Osteoblast (primary cell): ENCODE results near the gene DNAJA3. TPM values are rescaled to one million over a fixed set of nuclear protein-coding genes. Genes with fewer than 3 reads are reported as not detected.

Experiments used
- DNase-seq: peaks from one replicate; pipeline ENCODE4 v3.0.0; 2011; ENCODE audit warnings: low spot score, mixed read lengths; ENCODE audit not compliant: insufficient read length; ENCODE audit errors: missing footprints
- H2AFZ ChIP-seq: 2 replicates; pipeline ENCODE4 v1.6.0; 2011; ENCODE audit warnings: mild to moderate bottlenecking, low read length
- H3K27ac ChIP-seq: 2 replicates; pipeline ENCODE4 v1.5.1; 2011; ENCODE audit warnings: mild to moderate bottlenecking, low read depth, low read length, moderate library complexity
- H3K27me3 ChIP-seq: 2 replicates; pipeline ENCODE4 v1.6.0; 2012; ENCODE audit warnings: mild to moderate bottlenecking, control low read depth, inconsistent platforms, low read length, moderate library complexity; ENCODE audit not compliant: insufficient read depth
- H3K36me3 ChIP-seq: 2 replicates; pipeline ENCODE4 v1.5.1; 2011; ENCODE audit warnings: mild to moderate bottlenecking, low read length, control low read depth, moderate library complexity; ENCODE audit not compliant: insufficient read depth
- H3K4me1 ChIP-seq: 2 replicates; pipeline ENCODE4 v1.5.1; 2011; ENCODE audit warnings: mild to moderate bottlenecking, low read length, control low read depth, moderate library complexity; ENCODE audit not compliant: insufficient read depth
- H3K4me2 ChIP-seq: 2 replicates; pipeline ENCODE4 v1.6.0; 2011; ENCODE audit warnings: mild to moderate bottlenecking, low read length; ENCODE audit not compliant: insufficient read depth
- H3K4me3 ChIP-seq: fragments of 200-600 bp; sonication (generic); 3 replicates; pipeline ENCODE4 v1.5.1; 2012; ENCODE audit warnings: mild to moderate bottlenecking, low read length, inconsistent platforms; ENCODE audit not compliant: insufficient read depth
- H3K79me2 ChIP-seq: 2 replicates; pipeline ENCODE4 v1.6.0; 2012; ENCODE audit warnings: mild to moderate bottlenecking, low read length, control low read depth, inconsistent platforms; ENCODE audit not compliant: insufficient read depth
- H3K9me3 ChIP-seq: 2 replicates; pipeline ENCODE4 v1.5.1; 2011; ENCODE audit warnings: low read depth, low read length, control low read depth
- H4K20me1 ChIP-seq: 2 replicates; pipeline ENCODE4 v1.6.0; 2012; ENCODE audit warnings: mild to moderate bottlenecking, low read length, control low read depth; ENCODE audit not compliant: insufficient read depth
- total RNA-seq: library from RNA; depleted of rRNA; stranded (reverse); fragments of >200 nt; gene quantifications from 2 replicates; pipeline ENCODE4 v1.2.3, GENCODE V29; 2012
- TF ChIP-seq, protein P1 (sequence below): IDR thresholded peaks from 2 replicates; pipeline ENCODE4 v1.5.1; 2011; ENCODE audit warnings: mild to moderate bottlenecking, low read depth, low read length, moderate library complexity; ENCODE audit errors: extremely low read depth

DNAJA3 gene
- total RNA-seq, 1 donor = 30.0 TPM

DNA sequence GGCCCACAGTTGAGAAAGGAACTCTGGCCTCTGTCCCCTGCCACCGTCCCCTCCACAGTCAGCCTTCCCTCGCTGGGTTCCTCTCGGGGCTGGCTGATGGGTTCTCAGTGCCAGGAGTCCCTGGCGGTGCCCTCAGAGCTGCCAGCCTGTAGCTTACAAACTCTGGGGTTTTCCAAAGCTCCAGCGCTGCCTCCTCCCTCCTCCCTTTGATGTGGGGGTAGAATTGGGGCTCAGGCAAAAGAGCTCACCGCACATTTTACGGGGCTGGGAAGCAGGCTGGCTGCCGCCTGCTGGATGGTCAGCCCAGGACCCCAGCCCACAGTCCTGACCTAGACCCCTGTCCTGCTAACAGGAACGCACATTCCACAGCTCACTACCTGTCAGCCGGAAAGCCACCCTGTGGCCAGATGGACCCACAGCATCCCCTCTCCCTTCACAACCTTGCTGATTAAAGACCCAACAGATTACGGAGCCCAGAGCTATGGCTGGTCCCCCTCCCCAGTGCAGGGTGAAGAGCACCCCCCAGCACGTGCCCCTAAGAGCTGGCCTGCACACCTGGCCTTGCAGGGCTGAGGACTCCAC is 48.0 kb upstream of the DNAJA3 start:
- peaks cover 88% of the 10 kb centered on the region for H4K20me1 ChIP-seq
- H2AFZ ChIP-seq = no peak overlapping the region
- TF ChIP-seq, protein P1, sequence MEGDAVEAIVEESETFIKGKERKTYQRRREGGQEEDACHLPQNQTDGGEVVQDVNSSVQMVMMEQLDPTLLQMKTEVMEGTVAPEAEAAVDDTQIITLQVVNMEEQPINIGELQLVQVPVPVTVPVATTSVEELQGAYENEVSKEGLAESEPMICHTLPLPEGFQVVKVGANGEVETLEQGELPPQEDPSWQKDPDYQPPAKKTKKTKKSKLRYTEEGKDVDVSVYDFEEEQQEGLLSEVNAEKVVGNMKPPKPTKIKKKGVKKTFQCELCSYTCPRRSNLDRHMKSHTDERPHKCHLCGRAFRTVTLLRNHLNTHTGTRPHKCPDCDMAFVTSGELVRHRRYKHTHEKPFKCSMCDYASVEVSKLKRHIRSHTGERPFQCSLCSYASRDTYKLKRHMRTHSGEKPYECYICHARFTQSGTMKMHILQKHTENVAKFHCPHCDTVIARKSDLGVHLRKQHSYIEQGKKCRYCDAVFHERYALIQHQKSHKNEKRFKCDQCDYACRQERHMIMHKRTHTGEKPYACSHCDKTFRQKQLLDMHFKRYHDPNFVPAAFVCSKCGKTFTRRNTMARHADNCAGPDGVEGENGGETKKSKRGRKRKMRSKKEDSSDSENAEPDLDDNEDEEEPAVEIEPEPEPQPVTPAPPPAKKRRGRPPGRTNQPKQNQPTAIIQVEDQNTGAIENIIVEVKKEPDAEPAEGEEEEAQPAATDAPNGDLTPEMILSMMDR = peak; percentile 19
- peaks cover 52% of the 10 kb centered on the region for H3K36me3 ChIP-seq
- H3K79me2 ChIP-seq = peaks cover 95% of the 10 kb centered on the region
- no peaks in the 10 kb centered on the region for H3K9me3 ChIP-seq
- H3K27ac ChIP-seq = peak overlapping the region; percentile 98
- H3K4me3 ChIP-seq = peak overlapping the region; percentile 4
- no peak for DNase-seq
- H3K4me1 ChIP-seq = peaks cover 47% of the 10 kb centered on the region
- peak overlapping the region; percentile 14 for H3K4me2 ChIP-seq
- no peaks in the 10 kb centered on the region for H3K27me3 ChIP-seq

DNA sequence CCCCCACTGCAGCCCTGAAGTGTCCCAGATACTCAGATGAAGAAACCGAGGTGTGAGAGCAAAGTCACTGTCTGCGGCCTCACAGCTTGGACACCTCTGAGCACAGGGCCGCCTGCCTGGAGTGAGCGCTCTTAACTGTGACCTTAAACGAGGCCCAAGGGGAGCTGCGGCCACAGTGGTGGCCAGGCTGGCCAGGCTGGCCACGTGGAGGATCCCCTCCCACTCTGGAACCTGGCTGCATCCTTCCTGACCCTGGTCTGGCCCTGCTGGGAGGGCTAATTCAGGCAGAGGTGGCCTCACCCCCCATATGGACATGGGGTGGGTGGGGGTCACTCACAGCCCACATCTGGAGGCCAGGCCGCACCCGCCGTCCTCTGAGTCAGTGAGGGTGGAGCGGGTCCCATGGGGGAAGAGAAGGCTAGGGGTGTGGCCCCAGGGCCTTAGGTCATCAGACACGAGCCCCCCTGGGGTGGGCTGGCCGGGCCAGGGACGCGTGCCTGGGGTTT is 47.5 kb upstream of the DNAJA3 start:
- peaks cover 58% of the 10 kb centered on the region for H3K36me3 ChIP-seq
- H3K9me3 ChIP-seq = no peaks in the 10 kb centered on the region
- no peak overlapping the region for H3K4me3 ChIP-seq
- no peaks in the 10 kb centered on the region for H3K27me3 ChIP-seq
- H3K79me2 ChIP-seq = peaks cover 94% of the 10 kb centered on the region
- peak overlapping the region; percentile 98 for H3K27ac ChIP-seq
- H4K20me1 ChIP-seq = peaks cover 88% of the 10 kb centered on the region
- peak overlapping the region; percentile 14 for H3K4me2 ChIP-seq
- peak; percentile 97 for DNase-seq
- TF ChIP-seq, protein P1 = no peak
- H2AFZ ChIP-seq = no peak overlapping the region
- peaks cover 51% of the 10 kb centered on the region for H3K4me1 ChIP-seq

DNA sequence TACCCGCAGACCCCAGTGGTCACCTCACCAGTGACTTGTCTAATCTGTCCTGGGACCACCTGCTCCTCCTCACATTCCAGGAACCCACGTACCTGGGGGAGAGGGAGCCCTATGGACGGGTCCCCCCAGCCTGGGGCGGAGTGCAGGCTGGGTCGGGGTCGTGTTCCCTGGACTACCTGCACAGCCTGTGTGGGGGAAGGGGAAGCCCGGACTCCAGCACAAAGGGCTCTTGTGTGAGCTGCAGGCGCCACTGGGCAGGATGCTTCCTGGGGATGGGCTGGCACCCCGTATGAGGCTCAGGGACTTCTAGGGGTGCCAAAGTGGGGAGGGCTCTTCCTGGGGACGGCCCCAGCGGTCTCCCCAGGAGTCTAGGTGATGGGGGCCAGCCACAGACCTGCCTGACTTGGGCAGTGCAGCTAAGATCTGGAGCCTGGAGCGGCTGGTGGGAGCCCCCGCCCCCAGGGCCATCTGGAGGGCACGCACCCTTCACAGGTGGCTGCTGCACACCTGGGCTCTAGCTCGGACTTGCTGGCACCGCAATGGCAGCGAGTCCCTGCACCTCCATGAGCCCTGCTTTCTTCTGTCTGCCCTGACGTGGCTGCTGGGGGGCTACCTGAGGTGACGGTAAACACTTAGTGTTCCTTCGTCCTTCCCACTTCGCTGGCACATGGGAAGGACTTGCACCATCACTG is 46.5 kb upstream of the DNAJA3 start:
- no peak overlapping the region for H3K4me2 ChIP-seq
- H3K27me3 ChIP-seq = no peaks in the 10 kb centered on the region
- H2AFZ ChIP-seq = no peak overlapping the region
- H3K4me3 ChIP-seq = no peak overlapping the region
- H3K79me2 ChIP-seq = peaks cover 91% of the 10 kb centered on the region
- peaks cover 56% of the 10 kb centered on the region for H3K4me1 ChIP-seq
- no peaks in the 10 kb centered on the region for H3K9me3 ChIP-seq
- DNase-seq = no peak
- TF ChIP-seq, protein P1 = no peak
- H3K36me3 ChIP-seq = peaks cover 66% of the 10 kb centered on the region
- peaks cover 89% of the 10 kb centered on the region for H4K20me1 ChIP-seq
- H3K27ac ChIP-seq = peak overlapping the region; percentile 98
